Ovary (tissue), 3 donors: ENCODE data around the gene SLC25A29.

ENCODE experiments used
- CTCF ChIP-seq, 3 donors: fragments of 450-650 bp in 2 of 3; fragments of 200-600 bp in 1 of 3; IDR thresholded peaks; one replicate each; pipeline versions ENCODE4 v1.5.1 to v1.8.0; 2016 to 2022; ENCODE audit warnings: antibody characterized with exemption in 3 of 3, mild to moderate bottlenecking in 1 of 3
- POLR2A ChIP-seq: fragments of 450-650 bp; IDR thresholded peaks from one replicate; pipeline ENCODE4 v1.6.1; 2017; ENCODE audit warnings: antibody characterized with exemption, mild to moderate bottlenecking, moderate library complexity
- donor health status: DM: no; HTN: no; CAD: no.

DNA sequence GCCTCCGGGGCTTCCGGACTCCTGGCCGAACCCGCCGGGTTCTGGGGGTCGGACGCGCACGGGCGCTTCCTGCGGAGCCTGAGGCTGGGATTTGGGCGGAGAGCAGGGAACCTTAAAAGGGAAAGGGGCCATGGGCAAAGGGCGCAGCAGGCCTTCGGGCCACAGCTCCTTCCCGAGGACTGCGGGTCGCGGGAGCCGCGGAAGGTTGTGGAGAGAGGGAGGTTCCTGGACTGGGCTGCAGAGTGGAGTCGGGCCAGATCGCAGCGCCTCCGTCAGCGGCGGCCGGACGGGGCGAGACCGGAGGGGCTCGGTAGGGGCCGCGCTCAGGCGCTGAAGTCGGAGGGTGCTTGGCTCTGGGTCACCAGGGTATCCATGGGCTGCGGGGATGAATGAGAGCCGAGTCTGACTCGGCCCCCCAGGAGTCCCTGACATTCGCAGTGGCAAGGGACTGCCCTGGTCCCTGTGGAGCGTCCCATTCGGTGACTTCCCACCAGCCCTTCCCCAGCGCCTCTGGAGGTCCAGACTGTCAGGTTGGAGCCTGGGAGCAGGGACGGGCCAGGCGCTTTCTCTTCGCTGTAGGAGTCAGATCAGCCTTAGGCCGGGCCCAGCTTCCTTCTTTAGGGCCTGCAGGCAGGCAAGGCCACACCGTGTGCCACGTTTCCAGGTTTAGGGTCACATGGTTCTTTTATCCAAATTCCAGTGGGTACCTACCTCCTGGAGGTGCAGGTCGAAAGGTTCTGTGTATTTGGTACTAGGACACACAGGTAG lies 938 bp upstream of the SLC25A29 start:
- TF ChIP-seq CTCF (IDR thresholded peaks at IDR 0.05) = no peak
- TF ChIP-seq POLR2A = no peak
